Lower leg skin (tissue), 4 donors: ENCODE measurements around the gene PIR. TPM values are rescaled to one million over a fixed set of nuclear protein-coding genes. Genes with fewer than 3 reads are reported as not detected.

Experiments
- DNase-seq, 2 donors: peaks; one replicate each; pipeline ENCODE4 v3.0.0-alpha.2; 2019; ENCODE audit warnings: low spot score in 2 of 2
- H3K4me3 ChIP-seq: fragments of 200-600 bp; sonication (generic); 2 replicates; pipeline ENCODE4 v1.5.1; 2017; ENCODE audit warnings: mild to moderate bottlenecking, low read depth; ENCODE audit not compliant: poor library complexity, severe bottlenecking
- POLR2A ChIP-seq, 2 donors: fragments of 450-650 bp; IDR thresholded peaks; one replicate each; pipeline ENCODE4 v1.6.1; 2016 to 2017; ENCODE audit warnings: antibody characterized with exemption in 2 of 2, mild to moderate bottlenecking in 1 of 2, moderate library complexity in 1 of 2
- WGBS, 2 donors: methylation state at CpG; one replicate each; pipeline ENCODE4 v1.1.5; 2018; 5-methylcytosine and 5-hydroxymethylcytosine counted together
- intact Hi-C: fragments of 100-400 bp; cut with DNase I; formaldehyde crosslinking; loops from one replicate; pipeline ENCODE4 v1.15.0; 2023; ENCODE audit warnings: low total_unique reads
- total RNA-seq, 4 donors: library from RNA; depleted of rRNA; stranded (reverse); fragments of >200 nt; gene quantifications; one replicate each; pipeline ENCODE4 v1.1.0, GENCODE V29; 2016
- TF ChIP-seq, protein P1 (sequence below), 3 donors: fragments of 450-650 bp; IDR thresholded peaks; one replicate each; pipeline ENCODE4 v1.5.1; 2016; ENCODE audit warnings: antibody characterized with exemption in 3 of 3, mild to moderate bottlenecking in 3 of 3, moderate library complexity in 2 of 3

The PIR gene
- total RNA-seq, 4 donors from 2014 or later: 6.3 to 18.0 (median 12.1) TPM

DNA sequence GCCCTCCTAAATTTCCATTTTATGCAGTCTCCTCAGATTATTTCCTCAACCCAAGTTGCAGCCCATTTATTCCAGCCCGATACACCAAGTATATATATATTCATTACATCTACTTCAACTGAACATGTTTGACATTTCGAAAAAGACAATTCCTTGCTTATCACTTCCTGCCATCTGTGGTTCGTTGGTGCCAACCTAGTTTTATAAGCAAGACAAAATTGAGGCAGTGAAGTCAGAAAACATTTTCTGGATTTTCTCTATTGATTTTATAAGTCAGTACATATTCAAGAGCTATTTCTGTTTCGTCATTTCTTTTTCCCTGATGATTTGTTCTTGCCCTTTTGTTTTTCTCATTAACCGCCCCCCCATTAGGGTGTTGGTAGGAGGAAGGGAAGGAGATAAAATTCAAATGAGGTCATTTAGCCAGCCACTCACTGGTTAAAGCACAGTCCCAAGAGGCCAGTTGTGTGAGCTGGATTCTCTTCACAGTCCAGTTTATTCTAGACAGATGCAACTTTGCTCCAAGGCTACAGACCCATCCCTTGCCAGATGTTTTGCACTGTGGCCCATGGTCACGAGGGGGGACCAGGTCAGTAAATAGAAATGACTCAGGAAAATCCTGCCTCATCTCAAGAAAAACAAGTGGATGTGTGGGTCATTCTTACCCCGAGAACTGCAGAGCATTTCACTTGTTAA, 88.6 kb downstream of the PIR start:
- TF ChIP-seq, protein P1, sequence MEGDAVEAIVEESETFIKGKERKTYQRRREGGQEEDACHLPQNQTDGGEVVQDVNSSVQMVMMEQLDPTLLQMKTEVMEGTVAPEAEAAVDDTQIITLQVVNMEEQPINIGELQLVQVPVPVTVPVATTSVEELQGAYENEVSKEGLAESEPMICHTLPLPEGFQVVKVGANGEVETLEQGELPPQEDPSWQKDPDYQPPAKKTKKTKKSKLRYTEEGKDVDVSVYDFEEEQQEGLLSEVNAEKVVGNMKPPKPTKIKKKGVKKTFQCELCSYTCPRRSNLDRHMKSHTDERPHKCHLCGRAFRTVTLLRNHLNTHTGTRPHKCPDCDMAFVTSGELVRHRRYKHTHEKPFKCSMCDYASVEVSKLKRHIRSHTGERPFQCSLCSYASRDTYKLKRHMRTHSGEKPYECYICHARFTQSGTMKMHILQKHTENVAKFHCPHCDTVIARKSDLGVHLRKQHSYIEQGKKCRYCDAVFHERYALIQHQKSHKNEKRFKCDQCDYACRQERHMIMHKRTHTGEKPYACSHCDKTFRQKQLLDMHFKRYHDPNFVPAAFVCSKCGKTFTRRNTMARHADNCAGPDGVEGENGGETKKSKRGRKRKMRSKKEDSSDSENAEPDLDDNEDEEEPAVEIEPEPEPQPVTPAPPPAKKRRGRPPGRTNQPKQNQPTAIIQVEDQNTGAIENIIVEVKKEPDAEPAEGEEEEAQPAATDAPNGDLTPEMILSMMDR (IDR thresholded peaks at IDR 0.05): no peak
- no peak for TF ChIP-seq POLR2A (IDR thresholded peaks at IDR 0.05)
- WGBS, 2 donors: 42 to 47% methylated on average over 7 of the region's 7 CpGs
- intact Hi-C loops: no loop called here
- H3K4me3 ChIP-seq: no peak overlapping the region
- peak in 1 of 2 donors; percentile 31 for DNase-seq

DNA sequence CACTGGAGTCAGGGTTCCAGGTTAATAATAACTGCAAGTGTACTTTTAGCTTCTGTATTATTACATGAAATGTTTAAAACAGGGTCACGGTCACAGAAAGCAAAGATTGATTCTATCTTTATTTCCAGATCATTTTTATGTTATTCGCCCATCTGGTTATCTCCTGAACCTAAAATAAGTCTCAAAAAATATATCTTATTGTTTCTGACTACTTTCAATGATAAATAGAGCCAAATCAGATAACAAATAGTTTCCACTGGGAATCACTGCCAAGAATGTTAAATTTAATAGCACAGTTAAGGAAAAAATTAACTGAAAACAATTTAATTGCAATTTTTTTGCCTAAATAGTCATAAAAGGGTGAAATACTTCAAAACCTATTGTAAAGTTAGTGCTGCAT, 91.8 kb downstream of the PIR start:
- DNase-seq: no peak
- 12 to 25% methylated on average over 2 of the region's 2 CpGs for whole genome bisulfite sequencing, 2 donors
- intact Hi-C loops: no loop called here
- H3K4me3 ChIP-seq: no peak overlapping the region
- TF ChIP-seq POLR2A (IDR thresholded peaks at IDR 0.05): no peak
- TF ChIP-seq, protein P1 (IDR thresholded peaks at IDR 0.05): no peak

DNA sequence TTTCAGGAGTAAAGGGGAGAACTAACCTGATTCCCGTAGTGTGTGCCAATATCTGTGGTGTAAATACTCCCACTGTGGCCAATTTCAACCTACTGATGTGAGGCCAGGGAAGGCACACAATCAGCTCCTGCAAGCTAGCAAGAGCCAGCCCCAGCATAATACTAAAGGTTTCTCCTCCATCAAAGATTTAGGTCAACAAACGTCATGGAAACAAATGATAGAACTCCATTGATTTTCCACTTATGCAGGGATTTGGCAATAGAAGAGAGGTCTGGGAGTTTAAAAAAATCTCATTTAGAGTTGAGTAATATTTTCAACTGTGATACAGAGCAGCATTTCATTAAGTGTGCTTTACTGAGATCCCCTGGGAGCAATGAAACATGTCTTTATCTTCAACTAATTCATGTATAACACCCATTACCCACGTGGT, 93.2 kb downstream of the PIR start:
- 56 to 65% methylated on average over 3 of the region's 3 CpGs for WGBS, 2 donors
- H3K4me3 ChIP-seq: no peak overlapping the region
- intact Hi-C loops: no loop called here
- TF ChIP-seq, protein P1 (IDR thresholded peaks at IDR 0.05): no peak
- DNase-seq: no peak

DNA sequence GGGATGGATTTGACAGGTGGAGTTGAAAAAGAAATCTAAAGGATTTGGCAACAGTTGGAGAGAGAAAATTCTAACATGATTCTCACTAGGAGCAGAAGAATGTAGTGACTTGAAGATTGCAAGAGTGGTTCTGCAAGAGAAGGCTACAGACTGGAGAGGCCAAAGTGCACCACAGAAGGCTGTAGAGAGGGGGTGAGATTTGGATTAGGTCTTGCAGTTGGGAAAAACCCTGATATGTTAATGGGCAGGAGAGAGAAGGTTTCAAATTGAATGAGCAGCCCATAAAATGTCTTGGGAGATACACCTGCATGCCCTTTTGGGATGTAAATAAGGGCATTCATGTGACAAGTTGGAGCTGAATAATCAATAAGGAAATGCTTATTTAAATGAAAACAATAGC, 94.3 kb downstream of the PIR start:
- no peak for DNase-seq
- no peak overlapping the region for H3K4me3 ChIP-seq
- TF ChIP-seq, protein P1 (IDR thresholded peaks at IDR 0.05): no peak
- TF ChIP-seq POLR2A (IDR thresholded peaks at IDR 0.05): no peak
- intact Hi-C loops: no loop called here

DNA sequence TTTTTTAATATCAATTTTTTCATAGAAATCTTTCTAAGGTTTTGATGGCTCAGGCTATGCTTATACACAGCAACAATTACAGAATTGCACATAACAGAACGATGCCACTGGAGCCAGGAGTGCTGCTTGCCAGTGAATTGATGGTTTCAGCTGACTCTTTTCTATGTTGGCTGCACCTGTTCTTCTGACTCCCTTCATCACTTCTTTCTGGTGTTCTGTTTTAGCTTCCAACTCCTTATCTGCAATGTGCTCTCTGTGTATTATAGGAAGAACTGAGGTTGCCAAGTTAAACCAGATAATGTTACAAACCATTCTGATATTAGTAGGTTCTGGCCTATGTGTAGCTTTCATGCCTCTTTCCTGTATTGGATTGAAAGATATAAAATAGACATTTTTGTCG, 97.3 kb downstream of the PIR start:
- WGBS, 2 donors: 72 to 86% methylated on average over 2 of the region's 2 CpGs
- intact Hi-C loops: no loop called here
- H3K4me3 ChIP-seq: no peak overlapping the region
- TF ChIP-seq, protein P1 (IDR thresholded peaks at IDR 0.05): no peak
- TF ChIP-seq POLR2A (IDR thresholded peaks at IDR 0.05): no peak
- DNase-seq: no peak

DNA sequence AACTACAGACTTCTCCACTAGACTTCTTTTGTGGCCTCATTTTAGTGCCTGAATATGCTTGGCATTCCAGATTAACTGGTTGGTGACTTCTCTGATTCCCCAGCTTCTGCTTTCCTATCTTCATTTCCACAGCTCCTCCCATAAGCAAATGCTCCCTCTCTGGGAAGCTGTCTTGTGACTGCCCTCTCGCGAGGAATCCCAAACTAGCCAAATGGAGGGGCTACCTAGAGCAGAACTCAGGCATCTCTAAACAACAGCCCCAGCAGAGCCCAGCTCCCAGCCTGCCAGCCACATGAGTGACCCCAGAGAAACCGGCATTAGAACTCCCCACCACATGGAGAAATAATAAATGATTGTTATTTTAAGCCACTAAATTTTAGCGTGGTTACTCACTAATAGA, 101.3 kb downstream of the PIR start:
- no peak overlapping the region for H3K4me3 ChIP-seq
- intact Hi-C loops: no loop called here
- DNase-seq: no peak
- TF ChIP-seq, protein P1 (IDR thresholded peaks at IDR 0.05): no peak
- no peak for TF ChIP-seq POLR2A (IDR thresholded peaks at IDR 0.05)
- WGBS, 2 donors: 75 to 93% methylated on average over 4 of the region's 4 CpGs
